ENCODE measurements around the gene UBE3B. TPM values are rescaled to one million over a fixed set of nuclear protein-coding genes. Genes with fewer than 3 reads are reported as not detected.

UBE3B gene
- total RNA-seq, 1 donor from 2014 or later, result 32.6 TPM

- TF ChIP-seq CTCF (IDR thresholded peaks at IDR 0.05; ENCODE audit: insufficient read depth, low read length, severe bottlenecking), result no peak
- peaks cover 16% of the 10 kb centered on the region for H3K36me3 ChIP-seq (ENCODE audit: control insufficient read depth, insufficient read depth, low read length)
- DNase-seq (ENCODE audit: low read depth), result no peak
Observed at GRCh38 chr12:109562871-109563270, 85.4 kb downstream of the UBE3B start.

GRCh38 chr12:109563291-109564284, 86.2 kb downstream of the UBE3B start:
- TF ChIP-seq CTCF (IDR thresholded peaks at IDR 0.05; ENCODE audit: insufficient read depth, low read length, severe bottlenecking), result no peak
- no peak for FAIRE-seq
- Histone ChIP-seq H3K4me3 (ENCODE audit: low read depth, low read length) (no peak overlapping the region), H3K36me3 (ENCODE audit: control insufficient read depth, insufficient read depth, low read length) (peaks cover 21% of the 10 kb centered on the region), H3K27me3 (ENCODE audit: control insufficient read depth, insufficient read depth, low read length) (no peaks in the 10 kb centered on the region)
- no peak for DNase-seq (ENCODE audit: low read depth)

More at GRCh38 chr12:109562871-109563270, 85.4 kb downstream of the UBE3B start:
- FAIRE-seq, result no peak
- no peaks in the 10 kb centered on the region for H3K27me3 ChIP-seq (ENCODE audit: control insufficient read depth, insufficient read depth, low read length)
- H3K4me3 ChIP-seq (ENCODE audit: low read depth, low read length), result no peak overlapping the region

- TF ChIP-seq CTCF (IDR thresholded peaks at IDR 0.05; ENCODE audit: insufficient read depth, low read length, severe bottlenecking), result no peak
- DNase-seq (ENCODE audit: low read depth) (no peak), FAIRE-seq (no peak)
- Histone ChIP-seq H3K27me3 (ENCODE audit: control insufficient read depth, insufficient read depth, low read length) (no peaks in the 10 kb centered on the region), H3K36me3 (ENCODE audit: control insufficient read depth, insufficient read depth, low read length) (peaks cover 22% of the 10 kb centered on the region), H3K4me3 (ENCODE audit: low read depth, low read length) (no peak overlapping the region)
Observed at GRCh38 chr12:109566424-109566823, 89.0 kb downstream of the UBE3B start.

- H3K27me3 ChIP-seq (ENCODE audit: control insufficient read depth, insufficient read depth, low read length), result no peaks in the 10 kb centered on the region
- no peak for DNase-seq (ENCODE audit: low read depth)
- H3K4me3 ChIP-seq (ENCODE audit: low read depth, low read length), result no peak overlapping the region
- H3K36me3 ChIP-seq (ENCODE audit: control insufficient read depth, insufficient read depth, low read length), result peaks cover 24% of the 10 kb centered on the region
- no peak for TF ChIP-seq CTCF (IDR thresholded peaks at IDR 0.05; ENCODE audit: insufficient read depth, low read length, severe bottlenecking)
- FAIRE-seq, result no peak
Observed at GRCh38 chr12:109567296-109567695, 89.9 kb downstream of the UBE3B start.

- FAIRE-seq (no peak), DNase-seq (ENCODE audit: low read depth) (no peak)
- no peak for TF ChIP-seq CTCF (IDR thresholded peaks at IDR 0.05; ENCODE audit: insufficient read depth, low read length, severe bottlenecking)
- H3K36me3 ChIP-seq (ENCODE audit: control insufficient read depth, insufficient read depth, low read length), result peaks cover 22% of the 10 kb centered on the region
- no peaks in the 10 kb centered on the region for H3K27me3 ChIP-seq (ENCODE audit: control insufficient read depth, insufficient read depth, low read length)
- no peak overlapping the region for H3K4me3 ChIP-seq (ENCODE audit: low read depth, low read length)
Observed at GRCh38 chr12:109567967-109568366, 90.5 kb downstream of the UBE3B start.

All from bronchial epithelial cell (primary cell).